ENCODE data around the gene ZNF185. TPM values are rescaled to one million over a fixed set of nuclear protein-coding genes. Genes with fewer than 3 reads are reported as not detected.

ZNF185 gene
- polyA plus RNA-seq, 3 donors: 39.1 to 82.9 (median 40.5) TPM

DNA sequence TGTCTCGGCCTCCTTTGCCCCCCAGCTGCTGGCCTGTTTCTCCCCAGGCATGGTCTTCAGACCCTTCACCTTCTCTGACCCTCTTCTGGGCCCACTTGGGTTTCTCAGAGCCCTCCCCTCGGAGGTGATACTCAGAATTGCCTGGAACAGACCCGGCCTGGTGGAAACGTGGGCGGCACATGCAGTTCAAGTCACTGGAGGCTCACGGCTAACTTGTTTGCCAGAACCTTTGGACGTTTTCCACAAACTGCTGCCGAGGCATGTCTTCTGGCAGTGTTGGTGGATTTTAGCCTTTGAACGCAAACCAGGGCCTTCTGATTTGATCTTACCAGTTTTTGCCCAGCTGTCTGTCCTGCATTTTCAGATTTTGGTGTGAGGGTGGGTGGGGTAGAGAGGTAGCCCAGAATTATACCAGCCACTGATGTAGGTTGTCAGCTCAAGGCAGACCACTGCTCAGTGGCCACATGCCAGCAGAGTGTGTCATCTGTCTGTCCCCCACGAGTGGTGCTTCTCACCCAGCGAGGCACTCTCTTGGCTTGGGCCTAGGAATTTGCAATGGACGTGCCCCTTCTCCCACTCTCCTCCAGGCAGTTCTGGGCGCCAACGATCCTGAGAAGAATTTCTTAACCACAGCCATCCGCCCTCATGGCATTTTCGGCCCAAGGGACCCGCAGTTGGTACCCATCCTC is 32.5 kb upstream of the ZNF185 start:
- H3K27ac Mint-ChIP-seq: no peak overlapping the region
- TF ChIP-seq, protein P1, sequence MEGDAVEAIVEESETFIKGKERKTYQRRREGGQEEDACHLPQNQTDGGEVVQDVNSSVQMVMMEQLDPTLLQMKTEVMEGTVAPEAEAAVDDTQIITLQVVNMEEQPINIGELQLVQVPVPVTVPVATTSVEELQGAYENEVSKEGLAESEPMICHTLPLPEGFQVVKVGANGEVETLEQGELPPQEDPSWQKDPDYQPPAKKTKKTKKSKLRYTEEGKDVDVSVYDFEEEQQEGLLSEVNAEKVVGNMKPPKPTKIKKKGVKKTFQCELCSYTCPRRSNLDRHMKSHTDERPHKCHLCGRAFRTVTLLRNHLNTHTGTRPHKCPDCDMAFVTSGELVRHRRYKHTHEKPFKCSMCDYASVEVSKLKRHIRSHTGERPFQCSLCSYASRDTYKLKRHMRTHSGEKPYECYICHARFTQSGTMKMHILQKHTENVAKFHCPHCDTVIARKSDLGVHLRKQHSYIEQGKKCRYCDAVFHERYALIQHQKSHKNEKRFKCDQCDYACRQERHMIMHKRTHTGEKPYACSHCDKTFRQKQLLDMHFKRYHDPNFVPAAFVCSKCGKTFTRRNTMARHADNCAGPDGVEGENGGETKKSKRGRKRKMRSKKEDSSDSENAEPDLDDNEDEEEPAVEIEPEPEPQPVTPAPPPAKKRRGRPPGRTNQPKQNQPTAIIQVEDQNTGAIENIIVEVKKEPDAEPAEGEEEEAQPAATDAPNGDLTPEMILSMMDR (IDR thresholded peaks at IDR 0.05): no peak
- H4K20me1 ChIP-seq (ENCODE audit: insufficient read depth, low read length): no peaks in the 10 kb centered on the region
- H3K27ac ChIP-seq (ENCODE audit: low read depth in 1 of 2, low read length in 2 of 2): no peak overlapping the region
- H3K4me1 Mint-ChIP-seq: no peaks in the 10 kb centered on the region
- H3K36me3 Mint-ChIP-seq: peaks cover 64 to 72% of the 10 kb centered on the region in 2 donors
- no peak overlapping the region for H2AFZ ChIP-seq (ENCODE audit: insufficient read depth, low read depth, low read length, poor library complexity, severe bottlenecking)
- intact Hi-C loops (cut with micrococcal nuclease): no loop called here
- peaks cover 0 to 3% (median 0%) of the 10 kb centered on the region in 7 donors for H3K9me3 Mint-ChIP-seq
- no peak overlapping the region for H3K4me3 Mint-ChIP-seq
- 93% methylated on average over 10 of the region's 17 CpGs for WGBS (ENCODE audit: insufficient coverage)
- H3K4me2 ChIP-seq (replicated peaks; ENCODE audit: extremely low read depth, low read length, poor library complexity, severe bottlenecking): no peak overlapping the region
- H3K36me3 ChIP-seq (replicated peaks in 1 of 2; ENCODE audit: control insufficient read depth in 1 of 2, insufficient read depth in 2 of 2, low read length in 2 of 2): peaks cover 59 to 81% of the 10 kb centered on the region in 2 donors
- no peaks in the 10 kb centered on the region for H3K27me3 ChIP-seq (ENCODE audit: control insufficient read depth in 2 of 2, insufficient read depth in 2 of 2, low read length in 2 of 2)
- no peaks in the 10 kb centered on the region for H3K9me3 ChIP-seq (replicated peaks in 1 of 2; ENCODE audit: control insufficient read depth in 1 of 2, insufficient read depth in 1 of 2, low read length in 2 of 2)
- no peaks in the 10 kb centered on the region for H3K79me2 ChIP-seq (ENCODE audit: insufficient read depth, low read length)
- no peaks in the 10 kb centered on the region for H3K4me1 ChIP-seq (ENCODE audit: control insufficient read depth in 1 of 2, insufficient read depth in 2 of 2, low read length in 2 of 2)
- peaks cover 0 to 1% (median 0%) of the 10 kb centered on the region in 3 donors for H3K27me3 Mint-ChIP-seq (ENCODE audit: low read depth in 3 of 3)
- no peak overlapping the region for H3K9ac ChIP-seq (ENCODE audit: insufficient read depth, low read length, poor library complexity, severe bottlenecking)
- no peak overlapping the region for H3K4me3 ChIP-seq (replicated peaks in 1 of 3; ENCODE audit: low read depth in 2 of 3, low read length in 3 of 3)
- no peak for DNase-seq

DNA sequence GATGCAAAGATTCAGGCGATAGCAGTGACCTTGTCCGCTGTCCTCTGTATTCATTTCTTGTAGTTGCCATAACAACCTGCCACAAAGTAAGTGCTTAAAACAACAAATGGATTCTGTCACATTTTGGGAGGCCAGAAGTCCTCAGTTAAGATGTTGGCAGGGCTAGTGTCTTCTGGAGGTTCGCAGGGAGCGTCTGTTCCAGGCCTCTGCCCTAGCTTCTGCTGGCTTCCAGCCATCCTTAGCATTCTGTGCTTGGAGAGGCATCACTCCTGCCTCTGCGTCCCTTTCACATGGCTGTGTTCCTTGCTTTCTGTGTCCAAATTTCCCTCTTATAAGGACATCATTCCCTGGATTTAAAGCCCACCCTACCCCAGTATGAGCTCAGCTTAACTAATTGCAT is 31.5 kb upstream of the ZNF185 start:
- Histone ChIP-seq H3K4me2 (replicated peaks; ENCODE audit: extremely low read depth, low read length, poor library complexity, severe bottlenecking) (no peak overlapping the region), H4K20me1 (ENCODE audit: insufficient read depth, low read length) (no peaks in the 10 kb centered on the region), H3K9ac (ENCODE audit: insufficient read depth, low read length, poor library complexity, severe bottlenecking) (no peak overlapping the region), H3K4me1 (ENCODE audit: control insufficient read depth in 1 of 2, insufficient read depth in 2 of 2, low read length in 2 of 2) (no peaks in the 10 kb centered on the region), H3K36me3 (replicated peaks in 1 of 2; ENCODE audit: control insufficient read depth in 1 of 2, insufficient read depth in 2 of 2, low read length in 2 of 2) (peaks cover 57 to 81% of the 10 kb centered on the region in 2 donors), H3K4me3 (replicated peaks in 1 of 3; ENCODE audit: low read depth in 2 of 3, low read length in 3 of 3) (no peak overlapping the region), H3K27me3 (ENCODE audit: control insufficient read depth in 2 of 2, insufficient read depth in 2 of 2, low read length in 2 of 2) (no peaks in the 10 kb centered on the region), H2AFZ (ENCODE audit: insufficient read depth, low read depth, low read length, poor library complexity, severe bottlenecking) (no peak overlapping the region), H3K79me2 (ENCODE audit: insufficient read depth, low read length) (no peaks in the 10 kb centered on the region), H3K27ac (ENCODE audit: low read depth in 1 of 2, low read length in 2 of 2) (no peak overlapping the region), H3K9me3 (replicated peaks in 1 of 2; ENCODE audit: control insufficient read depth in 1 of 2, insufficient read depth in 1 of 2, low read length in 2 of 2) (no peaks in the 10 kb centered on the region)
- WGBS (ENCODE audit: insufficient coverage): no CpG with 5 or more reads among the region's 5 CpGs
- no peak for DNase-seq
- H3K4me1 Mint-ChIP-seq: no peaks in the 10 kb centered on the region
- intact Hi-C loops (cut with micrococcal nuclease): no loop called here
- H3K36me3 Mint-ChIP-seq: peaks cover 56 to 69% of the 10 kb centered on the region in 2 donors
- H3K27me3 Mint-ChIP-seq (ENCODE audit: low read depth in 3 of 3): peaks cover 0 to 1% (median 0%) of the 10 kb centered on the region in 3 donors
- no peak overlapping the region for H3K4me3 Mint-ChIP-seq
- peaks cover 0 to 3% (median 0%) of the 10 kb centered on the region in 7 donors for H3K9me3 Mint-ChIP-seq
- no peak overlapping the region for H3K27ac Mint-ChIP-seq
- TF ChIP-seq, protein P1 (IDR thresholded peaks at IDR 0.05): no peak

All from CD14-positive monocyte (primary cell).